Measurements from ENCODE around the gene ZNF853. TPM values are rescaled to one million over a fixed set of nuclear protein-coding genes. Genes with fewer than 3 reads are reported as not detected.

Gene ZNF853
- total RNA-seq, 2 donors from 2014 or later: 13.3 to 25.2 TPM

DNA sequence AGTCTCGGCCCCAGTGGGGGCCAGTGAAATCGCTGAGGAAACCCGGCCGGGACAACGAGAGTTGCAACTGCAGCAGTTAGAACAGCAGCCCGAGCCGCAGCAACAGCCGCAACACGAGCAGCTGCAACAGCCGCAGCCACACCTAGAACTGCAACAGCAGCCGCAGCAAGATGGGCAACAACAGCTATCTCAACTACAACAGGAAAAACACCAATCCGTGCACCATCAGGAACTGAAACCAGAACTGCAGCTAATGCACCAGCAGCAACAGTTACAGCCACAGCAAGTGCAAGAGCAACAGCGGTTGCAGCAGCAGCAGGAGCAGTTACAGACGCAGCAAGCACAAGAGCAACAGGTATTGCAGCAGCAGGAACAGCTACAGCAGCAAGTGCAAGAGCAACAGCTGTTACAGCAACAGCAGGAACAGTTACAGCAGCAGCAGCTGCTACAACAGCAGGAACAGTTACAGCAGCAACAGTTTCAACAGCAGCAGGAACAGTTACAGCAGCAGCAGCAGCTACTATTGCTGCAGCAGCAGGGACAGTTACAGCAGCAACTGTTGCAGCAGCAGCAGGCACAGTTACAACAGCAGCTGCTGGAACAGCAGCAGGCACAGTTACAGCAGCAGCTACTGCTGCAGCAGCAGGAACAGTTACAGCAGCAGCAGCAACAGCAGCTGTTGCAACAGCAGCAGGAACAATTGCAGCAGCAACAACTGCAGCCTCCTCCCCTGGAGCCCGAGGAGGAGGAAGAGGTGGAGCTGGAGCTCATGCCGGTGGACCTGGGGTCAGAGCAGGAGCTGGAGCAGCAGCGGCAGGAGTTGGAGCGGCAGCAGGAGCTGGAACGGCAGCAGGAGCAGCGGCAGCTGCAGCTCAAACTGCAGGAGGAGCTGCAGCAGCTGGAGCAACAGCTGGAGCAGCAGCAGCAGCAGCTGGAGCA lies 6.1 kb downstream of the ZNF853 start:
- no peak for DNase-seq (ENCODE audit: low spot score)
- Histone ChIP-seq H3K9me3 (no peaks in the 10 kb centered on the region), H3K27me3 (no peaks in the 10 kb centered on the region), H3K4me3 (no peak overlapping the region), H3K4me1 (peaks cover 0 to 3% of the 10 kb centered on the region in 2 donors), H3K36me3 (peaks cover 11% of the 10 kb centered on the region), H3K27ac (no peak overlapping the region)
- TF ChIP-seq, protein P1, sequence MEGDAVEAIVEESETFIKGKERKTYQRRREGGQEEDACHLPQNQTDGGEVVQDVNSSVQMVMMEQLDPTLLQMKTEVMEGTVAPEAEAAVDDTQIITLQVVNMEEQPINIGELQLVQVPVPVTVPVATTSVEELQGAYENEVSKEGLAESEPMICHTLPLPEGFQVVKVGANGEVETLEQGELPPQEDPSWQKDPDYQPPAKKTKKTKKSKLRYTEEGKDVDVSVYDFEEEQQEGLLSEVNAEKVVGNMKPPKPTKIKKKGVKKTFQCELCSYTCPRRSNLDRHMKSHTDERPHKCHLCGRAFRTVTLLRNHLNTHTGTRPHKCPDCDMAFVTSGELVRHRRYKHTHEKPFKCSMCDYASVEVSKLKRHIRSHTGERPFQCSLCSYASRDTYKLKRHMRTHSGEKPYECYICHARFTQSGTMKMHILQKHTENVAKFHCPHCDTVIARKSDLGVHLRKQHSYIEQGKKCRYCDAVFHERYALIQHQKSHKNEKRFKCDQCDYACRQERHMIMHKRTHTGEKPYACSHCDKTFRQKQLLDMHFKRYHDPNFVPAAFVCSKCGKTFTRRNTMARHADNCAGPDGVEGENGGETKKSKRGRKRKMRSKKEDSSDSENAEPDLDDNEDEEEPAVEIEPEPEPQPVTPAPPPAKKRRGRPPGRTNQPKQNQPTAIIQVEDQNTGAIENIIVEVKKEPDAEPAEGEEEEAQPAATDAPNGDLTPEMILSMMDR (IDR thresholded peaks at IDR 0.05): no peak

DNA sequence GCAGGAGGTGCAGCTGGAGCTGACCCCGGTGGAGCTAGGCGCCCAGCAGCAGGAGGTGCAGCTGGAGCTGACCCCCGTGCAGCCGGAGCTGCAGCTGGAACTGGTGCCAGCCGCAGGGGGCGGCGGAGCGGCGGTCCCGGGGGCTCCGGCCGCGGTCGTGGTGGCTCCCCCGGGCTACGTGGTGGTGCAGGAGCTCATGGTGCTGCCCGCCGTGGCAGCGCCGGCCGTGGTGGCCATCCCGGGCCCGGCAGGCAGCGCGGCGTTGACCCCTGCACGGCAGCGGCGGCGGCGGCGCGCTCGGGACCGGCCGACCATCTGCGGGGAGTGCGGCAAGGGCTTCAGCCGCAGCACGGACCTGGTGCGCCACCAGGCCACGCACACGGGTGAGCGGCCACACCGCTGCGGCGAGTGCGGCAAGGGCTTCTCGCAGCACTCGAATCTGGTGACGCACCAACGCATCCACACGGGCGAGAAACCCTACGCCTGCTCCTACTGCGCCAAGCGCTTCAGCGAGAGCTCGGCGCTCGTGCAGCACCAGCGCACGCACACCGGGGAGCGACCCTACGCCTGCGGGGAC lies 6.8 kb downstream of the ZNF853 start:
- no peak overlapping the region for H3K4me3 ChIP-seq
- H3K4me1 ChIP-seq: no peaks in the 10 kb centered on the region
- TF ChIP-seq, protein P1 (IDR thresholded peaks at IDR 0.05): no peak
- no peaks in the 10 kb centered on the region for H3K9me3 ChIP-seq
- no peak for DNase-seq (ENCODE audit: low spot score)
- H3K36me3 ChIP-seq: peaks cover 11% of the 10 kb centered on the region
- no peak overlapping the region for H3K27ac ChIP-seq
- H3K27me3 ChIP-seq: no peaks in the 10 kb centered on the region

DNA sequence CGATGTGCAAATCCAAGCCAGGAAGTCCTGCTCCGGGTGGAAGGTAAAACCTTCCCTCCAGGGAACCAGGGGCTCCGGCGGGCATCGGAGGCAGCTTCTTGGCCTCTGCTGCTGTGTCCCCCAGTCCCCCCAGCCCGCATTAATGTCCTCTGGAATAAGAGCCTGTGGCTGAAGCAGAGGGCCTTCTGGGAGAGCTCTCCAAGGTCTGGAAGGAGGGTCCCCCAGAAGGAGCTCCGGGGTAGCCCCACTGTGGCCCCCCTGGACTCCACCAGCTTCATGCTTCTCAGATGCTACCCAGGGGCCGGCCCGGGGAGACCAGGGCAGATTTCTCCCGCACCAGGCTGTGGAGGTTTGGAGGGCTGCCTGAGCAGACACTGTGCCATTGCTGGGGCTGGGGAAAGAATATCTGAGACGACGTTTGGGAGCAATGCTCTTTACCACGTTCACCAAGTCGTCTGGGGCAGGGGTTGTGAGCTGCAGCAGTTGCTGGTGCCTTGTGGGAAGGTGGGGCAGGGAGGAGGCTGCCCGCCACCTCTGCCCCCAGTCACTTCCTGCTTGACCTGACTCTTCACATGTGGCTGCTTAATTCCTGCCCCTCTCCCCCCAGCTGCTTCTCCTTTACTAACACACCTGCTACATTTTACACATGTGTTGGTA lies 8.3 kb downstream of the ZNF853 start:
- peaks cover 11% of the 10 kb centered on the region for H3K36me3 ChIP-seq
- TF ChIP-seq, protein P1 (IDR thresholded peaks at IDR 0.05): no peak
- no peak overlapping the region for H3K4me3 ChIP-seq
- DNase-seq (ENCODE audit: low spot score): no peak
- H3K9me3 ChIP-seq: no peaks in the 10 kb centered on the region
- H3K27me3 ChIP-seq: no peaks in the 10 kb centered on the region
- no peak overlapping the region for H3K27ac ChIP-seq
- no peaks in the 10 kb centered on the region for H3K4me1 ChIP-seq

DNA sequence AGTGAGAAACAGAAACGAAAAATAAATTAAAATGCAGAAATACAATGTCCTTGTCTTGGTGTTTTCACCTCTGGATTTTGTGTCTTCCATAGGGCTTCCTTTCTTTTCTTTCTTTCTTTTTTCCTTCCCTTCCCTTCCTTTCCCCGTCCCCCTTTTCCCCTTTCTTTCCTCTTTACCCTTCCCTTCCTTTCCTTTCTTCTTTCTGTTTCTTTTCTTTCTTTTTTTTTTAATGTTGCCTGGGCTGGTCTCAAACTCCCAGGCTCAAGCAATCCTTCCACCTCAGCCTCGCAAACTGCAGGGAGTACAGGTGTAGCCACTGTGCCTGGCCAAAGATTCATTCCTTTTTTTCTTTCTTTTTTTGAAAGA lies 8.8 kb downstream of the ZNF853 start:
- peaks cover 11% of the 10 kb centered on the region for H3K36me3 ChIP-seq
- H3K4me3 ChIP-seq: no peak overlapping the region
- DNase-seq (ENCODE audit: low spot score): no peak
- no peak overlapping the region for H3K27ac ChIP-seq
- H3K27me3 ChIP-seq: no peaks in the 10 kb centered on the region
- TF ChIP-seq, protein P1 (IDR thresholded peaks at IDR 0.05): no peak
- H3K4me1 ChIP-seq: no peaks in the 10 kb centered on the region
- no peaks in the 10 kb centered on the region for H3K9me3 ChIP-seq

DNA sequence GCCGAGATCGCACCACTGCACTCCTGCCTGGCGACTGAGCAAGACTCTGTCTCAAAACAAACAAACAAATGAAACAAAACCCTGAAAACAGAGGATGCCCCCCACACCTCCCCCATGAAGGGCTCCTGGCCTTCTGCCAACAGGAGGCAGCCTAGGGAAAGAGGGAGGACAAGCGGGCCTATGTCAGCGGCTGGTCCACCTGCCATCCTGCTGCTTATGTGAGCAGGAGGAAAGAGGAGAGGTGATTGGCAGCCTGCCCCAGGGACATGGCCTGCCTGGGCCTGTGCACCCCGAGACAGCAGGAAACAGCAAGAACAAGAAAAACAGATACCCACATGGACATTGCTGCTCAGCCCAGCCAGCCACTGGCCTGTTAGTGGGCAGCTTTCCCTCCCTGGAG lies 12.6 kb downstream of the ZNF853 start:
- H3K27me3 ChIP-seq: no peaks in the 10 kb centered on the region
- DNase-seq (ENCODE audit: low spot score): no peak
- TF ChIP-seq, protein P1 (IDR thresholded peaks at IDR 0.05): no peak

More for the DNA sequence above, 12.6 kb downstream of the ZNF853 start:
- no peak overlapping the region for H3K27ac ChIP-seq
- no peak overlapping the region for H3K4me3 ChIP-seq
- H3K36me3 ChIP-seq: peaks cover 2% of the 10 kb centered on the region
- no peaks in the 10 kb centered on the region for H3K4me1 ChIP-seq
- H3K9me3 ChIP-seq: no peaks in the 10 kb centered on the region

All from right atrium auricular region (tissue), 2 donors.